GM18505 (cell line): ENCODE data around the gene MISP.
A peak's percentile ranks its signal among the peaks of the same experiment; 100 is the strongest.

ENCODE experiments used
- ATAC-seq: cut with Tn5 transposase; IDR thresholded peaks from one replicate; pipeline ENCODE4 v1.9.1; 2021; ENCODE audit not compliant: unreplicated experiment
- POLR2A ChIP-seq: IDR thresholded peaks from 4 replicates; pipeline ENCODE4 v1.6.1; 2011; ENCODE audit warnings: borderline replicate concordance; ENCODE audit not compliant: insufficient read depth, insufficient read length; ENCODE audit errors: extremely low read depth

Gene MISP

DNA sequence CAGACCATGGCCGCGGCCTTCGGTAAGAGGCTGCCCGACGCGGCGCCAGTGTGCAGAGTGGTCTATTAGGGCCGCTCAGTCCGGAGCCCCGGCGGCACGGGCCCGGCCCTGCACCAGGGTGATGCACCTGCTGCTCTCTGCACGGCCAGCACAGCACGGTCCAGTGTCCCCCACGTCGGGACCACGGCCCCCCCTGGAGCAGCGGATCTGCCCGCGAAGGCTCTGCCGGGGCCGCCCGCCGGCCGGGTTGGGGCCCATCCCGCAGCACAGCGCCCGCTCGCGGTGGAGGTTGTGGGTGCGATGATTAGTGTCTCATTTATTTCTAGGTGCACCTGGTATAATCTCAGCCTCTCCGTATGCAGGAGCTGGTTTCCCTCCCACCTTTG, 54.2 kb downstream of the MISP start:
- no peak for TF ChIP-seq POLR2A
- no peak for ATAC-seq

DNA sequence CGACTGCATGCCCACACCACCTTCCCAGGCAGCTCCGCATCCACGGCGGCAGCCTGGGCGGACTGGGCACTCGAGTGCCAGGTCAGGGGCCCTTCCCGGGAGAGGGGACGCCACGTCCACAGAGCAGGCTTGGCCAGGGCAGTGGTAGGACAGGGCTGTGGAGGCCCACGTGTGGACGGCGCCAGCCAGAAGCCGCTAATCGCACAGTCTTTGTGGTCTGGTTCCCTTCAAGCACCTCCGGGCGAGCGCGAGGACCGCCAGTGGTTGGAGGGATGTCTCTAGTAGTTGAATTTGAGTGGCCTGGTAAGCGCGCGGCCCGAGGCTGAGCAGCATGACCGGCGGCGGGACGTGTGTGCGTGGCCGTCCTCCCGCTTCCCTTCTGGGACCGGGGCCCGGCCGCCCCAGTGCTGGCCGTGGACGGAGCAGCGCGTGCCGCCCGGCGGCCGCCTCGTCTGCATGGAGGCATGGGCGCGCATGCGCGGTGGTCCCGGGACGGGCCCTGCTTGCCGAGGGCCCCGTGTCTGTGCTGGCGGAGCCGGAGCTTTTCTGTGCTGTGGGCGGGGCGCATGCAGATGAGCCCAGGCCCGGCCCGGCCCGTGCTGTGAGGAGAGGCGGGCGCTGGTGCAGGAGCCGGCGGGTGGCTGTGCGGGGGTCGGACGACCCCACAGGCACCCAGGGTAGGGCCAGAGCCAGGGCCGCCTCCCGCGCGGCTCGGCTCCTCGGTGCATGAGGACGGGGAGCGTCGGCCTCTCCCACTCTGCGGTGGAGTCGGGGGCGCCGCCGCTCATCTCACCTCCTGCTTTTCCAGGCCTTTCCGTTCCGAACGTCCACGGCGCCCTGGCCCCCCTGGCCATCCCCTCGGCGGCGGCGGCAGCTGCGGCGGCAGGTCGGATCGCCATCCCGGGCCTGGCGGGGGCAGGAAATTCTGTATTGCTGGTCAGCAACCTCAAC, 55.0 kb downstream of the MISP start:
- TF ChIP-seq POLR2A, result no peak
- no peak for ATAC-seq

DNA sequence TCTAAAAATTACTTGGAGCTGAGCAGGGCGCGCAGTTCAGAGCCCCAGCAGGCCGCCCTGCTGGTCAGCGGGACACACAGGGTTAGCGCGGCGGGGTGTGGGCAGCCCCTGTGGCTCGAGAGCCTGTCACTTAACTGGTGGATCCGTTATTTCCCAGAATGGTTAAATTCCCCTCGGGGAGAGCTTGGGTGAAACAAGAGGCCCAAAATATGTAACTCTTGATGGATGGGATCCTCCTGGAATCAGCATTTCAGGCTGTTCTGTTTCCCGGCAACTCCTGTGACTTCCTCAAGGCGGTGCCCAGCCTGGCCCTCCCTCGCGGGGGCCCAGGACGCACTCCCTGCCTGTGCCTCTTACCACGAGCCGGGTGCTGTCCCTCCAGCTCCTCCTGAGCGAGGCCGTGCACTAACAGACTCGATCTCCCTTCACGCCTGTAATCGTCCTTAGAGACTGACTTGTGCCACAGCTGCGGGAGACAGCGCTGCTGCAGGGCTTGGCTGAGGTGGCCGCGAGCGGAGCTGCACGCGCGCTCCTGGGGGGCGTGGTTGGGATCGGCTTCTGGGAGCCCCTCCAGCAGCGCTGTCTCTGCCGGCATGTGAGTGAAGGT, 56.0 kb downstream of the MISP start:
- ATAC-seq, result no peak
- TF ChIP-seq POLR2A, result no peak

DNA sequence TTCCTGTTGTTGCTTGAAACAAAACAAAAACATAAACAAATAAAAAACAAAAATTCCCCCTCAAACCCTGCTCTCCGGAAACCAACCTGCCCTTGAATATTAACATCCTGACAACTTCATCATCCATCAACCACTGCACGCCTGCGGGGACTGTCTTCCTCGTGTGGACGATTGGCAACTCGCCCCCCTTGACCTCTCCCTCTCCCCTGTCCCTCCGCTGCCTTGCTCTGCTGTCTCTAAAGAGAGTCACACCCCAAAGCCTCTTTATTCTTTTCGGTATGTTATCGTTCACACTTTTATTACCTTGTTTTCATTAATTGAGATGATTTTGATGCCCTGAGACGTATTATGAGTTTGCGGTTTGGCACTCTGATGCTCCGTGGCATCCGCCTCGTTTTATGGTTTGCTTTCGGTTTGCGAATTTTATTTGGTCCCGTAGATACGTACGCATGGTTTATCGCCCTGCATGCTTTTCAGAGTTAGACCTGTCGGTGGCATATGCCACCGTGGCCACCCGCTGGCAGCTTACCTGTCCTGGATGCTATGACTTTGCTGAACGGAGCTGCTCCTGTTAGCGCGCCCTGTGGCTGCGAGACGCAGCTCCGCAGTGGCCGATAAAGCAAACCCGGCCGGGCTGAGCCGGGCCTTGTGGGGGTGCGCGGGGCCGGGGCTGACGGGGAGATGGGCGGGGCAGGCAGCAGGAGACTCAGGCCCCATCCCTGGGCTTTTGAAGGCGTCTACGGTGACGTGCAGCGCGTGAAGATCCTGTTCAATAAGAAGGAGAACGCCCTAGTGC, 56.9 kb downstream of the MISP start:
- no peak for ATAC-seq
- no peak for TF ChIP-seq POLR2A

DNA sequence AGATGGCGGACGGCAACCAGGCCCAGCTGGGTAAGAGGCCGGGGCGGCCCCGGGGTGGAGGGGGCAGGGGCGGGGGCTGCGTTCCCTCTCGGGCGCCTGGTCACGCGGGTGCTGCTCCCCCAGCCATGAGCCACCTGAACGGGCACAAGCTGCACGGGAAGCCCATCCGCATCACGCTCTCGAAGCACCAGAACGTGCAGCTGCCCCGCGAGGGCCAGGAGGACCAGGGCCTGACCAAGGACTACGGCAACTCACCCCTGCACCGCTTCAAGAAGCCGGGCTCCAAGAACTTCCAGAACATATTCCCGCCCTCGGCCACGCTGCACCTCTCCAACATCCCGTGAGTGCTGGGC, 57.5 kb downstream of the MISP start:
- no peak for ATAC-seq
- no peak for TF ChIP-seq POLR2A

DNA sequence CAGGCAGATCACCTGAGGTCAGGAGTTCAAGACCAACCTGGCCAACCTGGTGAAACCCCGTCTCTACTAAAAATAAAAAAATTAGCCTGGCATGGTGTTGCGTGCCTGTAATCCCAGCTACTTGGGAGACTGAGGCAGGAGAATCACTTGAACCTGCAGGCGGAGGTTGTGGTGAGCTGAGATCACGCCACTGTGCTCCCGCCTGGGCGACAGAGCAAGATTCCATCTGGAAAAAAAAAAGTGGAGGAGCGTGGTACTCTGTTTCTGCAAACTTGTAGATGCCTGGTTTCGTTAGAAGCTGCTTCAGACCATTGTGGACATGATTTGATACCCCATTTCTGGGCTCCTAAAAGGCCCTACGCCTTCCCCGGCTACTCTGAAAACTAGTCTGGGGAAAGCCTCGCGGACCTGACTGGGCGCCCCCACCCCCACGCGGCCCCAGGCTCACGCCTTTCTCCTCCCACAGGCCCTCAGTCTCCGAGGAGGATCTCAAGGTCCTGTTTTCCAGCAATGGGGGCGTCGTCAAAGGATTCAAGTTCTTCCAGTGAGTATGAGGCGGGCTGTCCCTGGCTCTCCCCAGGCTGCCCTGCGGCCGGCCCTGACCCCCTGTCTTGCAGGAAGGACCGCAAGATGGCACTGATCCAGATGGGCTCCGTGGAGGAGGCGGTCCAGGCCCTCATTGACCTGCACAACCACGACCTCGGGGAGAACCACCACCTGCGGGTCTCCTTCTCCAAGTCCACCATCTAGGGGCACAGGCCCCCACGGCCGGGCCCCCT, 59.4 kb downstream of the MISP start:
- no peak for ATAC-seq
- no peak for TF ChIP-seq POLR2A

DNA sequence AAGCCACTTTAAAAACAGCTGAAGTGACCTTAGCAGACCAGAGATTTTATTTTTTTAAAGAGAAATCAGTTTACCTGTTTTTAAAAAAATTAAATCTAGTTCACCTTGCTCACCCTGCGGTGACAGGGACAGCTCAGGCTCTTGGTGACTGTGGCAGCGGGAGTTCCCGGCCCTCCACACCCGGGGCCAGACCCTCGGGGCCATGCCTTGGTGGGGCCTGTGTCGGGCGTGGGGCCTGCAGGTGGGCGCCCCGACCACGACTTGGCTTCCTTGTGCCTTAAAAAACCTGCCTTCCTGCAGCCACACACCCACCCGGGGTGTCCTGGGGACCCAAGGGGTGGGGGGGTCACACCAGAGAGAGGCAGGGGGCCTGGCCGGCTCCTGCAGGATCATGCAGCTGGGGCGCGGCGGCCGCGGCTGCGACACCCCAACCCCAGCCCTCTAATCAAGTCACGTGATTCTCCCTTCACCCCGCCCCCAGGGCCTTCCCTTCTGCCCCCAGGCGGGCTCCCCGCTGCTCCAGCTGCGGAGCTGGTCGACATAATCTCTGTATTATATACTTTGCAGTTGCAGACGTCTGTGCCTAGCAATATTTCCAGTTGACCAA, 60.1 kb downstream of the MISP start:
- TF ChIP-seq POLR2A, result peak; percentile 4
- no peak for ATAC-seq

DNA sequence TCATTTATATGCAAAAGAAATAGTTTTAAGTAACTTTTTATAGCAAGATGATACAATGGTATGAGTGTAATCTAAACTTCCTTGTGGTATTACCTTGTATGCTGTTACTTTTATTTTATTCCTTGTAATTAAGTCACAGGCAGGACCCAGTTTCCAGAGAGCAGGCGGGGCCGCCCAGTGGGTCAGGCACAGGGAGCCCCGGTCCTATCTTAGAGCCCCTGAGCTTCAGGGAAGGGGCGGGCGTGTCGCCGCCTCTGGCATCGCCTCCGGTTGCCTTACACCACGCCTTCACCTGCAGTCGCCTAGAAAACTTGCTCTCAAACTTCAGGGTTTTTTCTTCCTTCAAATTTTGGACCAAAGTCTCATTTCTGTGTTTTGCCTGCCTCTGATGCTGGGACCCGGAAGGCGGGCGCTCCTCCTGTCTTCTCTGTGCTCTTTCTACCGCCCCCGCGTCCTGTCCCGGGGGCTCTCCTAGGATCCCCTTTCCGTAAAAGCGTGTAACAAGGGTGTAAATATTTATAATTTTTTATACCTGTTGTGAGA, 60.7 kb downstream of the MISP start:
- no peak for ATAC-seq
- TF ChIP-seq POLR2A, result no peak

DNA sequence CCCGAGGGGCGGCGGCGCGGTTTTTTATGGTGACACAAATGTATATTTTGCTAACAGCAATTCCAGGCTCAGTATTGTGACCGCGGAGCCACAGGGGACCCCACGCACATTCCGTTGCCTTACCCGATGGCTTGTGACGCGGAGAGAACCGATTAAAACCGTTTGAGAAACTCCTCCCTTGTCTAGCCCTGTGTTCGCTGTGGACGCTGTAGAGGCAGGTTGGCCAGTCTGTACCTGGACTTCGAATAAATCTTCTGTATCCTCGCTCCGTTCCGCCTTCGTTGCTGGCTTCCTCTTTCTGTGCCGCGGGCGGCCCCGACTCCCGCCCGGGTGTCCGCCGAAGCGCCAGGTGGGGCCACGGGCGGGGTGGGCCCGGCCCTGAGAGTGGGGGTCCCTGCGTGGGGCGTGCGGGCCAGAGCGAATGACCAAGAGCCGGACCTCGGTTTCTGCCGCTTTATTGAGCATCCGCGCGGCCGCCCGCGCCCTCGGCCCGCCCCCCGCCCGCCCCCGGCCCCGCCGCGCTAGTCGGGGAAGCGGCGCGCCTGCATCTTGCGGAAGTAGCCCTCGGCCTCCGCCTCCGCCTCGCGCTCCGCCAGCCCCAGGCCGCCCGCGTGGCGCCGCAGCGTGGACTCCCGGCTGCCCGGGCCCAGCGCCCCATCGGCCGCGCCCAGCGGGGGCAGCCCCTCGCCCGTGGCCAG, 61.3 kb downstream of the MISP start:
- ATAC-seq, result no peak
- TF ChIP-seq POLR2A, result no peak

DNA sequence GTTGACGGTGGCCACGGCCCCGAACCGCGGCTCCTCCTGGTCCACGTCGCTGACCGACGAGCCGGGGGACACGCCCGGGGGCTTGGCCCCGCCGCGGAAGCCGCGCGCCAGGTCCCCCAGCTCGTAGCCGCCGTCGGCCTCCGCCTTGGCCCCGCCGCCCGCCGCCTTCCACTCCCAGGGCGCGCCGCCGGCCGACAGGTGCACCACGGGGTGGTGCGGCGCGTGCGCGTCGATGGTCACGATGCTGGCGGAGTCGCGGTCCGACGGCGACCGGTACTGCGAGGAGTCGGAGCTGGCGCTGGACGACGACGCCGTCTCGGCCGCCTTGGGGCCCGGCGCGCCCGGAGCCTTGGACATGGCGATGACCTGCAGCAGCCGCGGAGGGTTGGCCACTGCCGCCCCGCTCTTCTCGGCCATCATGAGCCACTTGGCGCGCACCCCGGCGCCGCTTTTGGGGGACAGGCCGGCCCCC, 61.9 kb downstream of the MISP start:
- no peak for ATAC-seq

DNA sequence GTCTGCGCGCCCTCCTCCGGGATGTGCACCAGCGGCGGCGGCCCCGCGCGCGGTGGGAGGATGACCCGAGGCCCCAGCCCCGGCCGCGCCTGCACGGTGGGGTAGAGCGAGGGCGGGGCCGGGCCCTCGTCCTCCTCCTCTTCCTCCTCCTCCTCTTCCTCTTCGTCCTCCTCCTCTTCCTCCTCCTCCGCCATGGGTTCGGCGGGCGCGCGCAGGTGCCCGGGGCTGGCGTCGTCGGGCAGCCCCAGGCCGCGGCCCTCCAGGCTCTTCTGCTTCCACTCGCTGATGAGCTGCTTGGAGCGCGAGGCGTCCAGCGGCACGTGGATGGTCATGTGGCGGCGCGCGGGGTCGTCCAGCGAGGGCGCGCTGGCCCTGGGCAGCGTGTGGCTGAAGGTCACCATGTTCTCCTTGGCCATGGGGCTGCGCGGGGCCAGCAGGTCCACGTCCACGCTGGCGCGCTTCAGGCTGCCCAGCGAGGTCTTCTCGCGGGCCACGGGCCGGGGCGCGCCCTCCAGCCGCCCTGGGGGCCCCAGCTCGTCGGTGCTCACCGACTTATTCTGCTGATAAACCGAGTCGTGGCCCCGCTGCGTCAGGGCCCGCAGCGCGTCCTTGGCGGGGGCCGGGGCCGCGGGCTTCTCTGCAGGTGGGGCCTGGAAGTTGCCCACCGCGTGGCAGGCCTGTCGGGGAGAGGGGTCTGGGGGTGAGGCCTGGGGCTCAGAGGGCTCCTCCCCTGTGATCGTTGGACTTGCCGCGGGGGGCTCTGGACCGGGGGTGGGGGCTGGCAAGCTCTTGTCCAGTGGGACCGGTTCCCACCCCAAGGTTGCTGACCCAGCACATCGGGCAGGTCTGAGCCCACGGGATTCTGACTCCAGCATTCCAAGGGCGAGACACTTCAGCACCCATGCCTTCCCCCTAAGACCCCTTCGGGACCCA, 62.6 kb downstream of the MISP start:
- no peak for ATAC-seq

More for the DNA sequence above, 61.9 kb downstream of the MISP start:
- TF ChIP-seq POLR2A, result no peak

More for the DNA sequence above, 62.6 kb downstream of the MISP start:
- TF ChIP-seq POLR2A, result no peak
